CD14-positive monocyte (primary cell): ENCODE measurements around the gene CPT1A. TPM values are rescaled to one million over a fixed set of nuclear protein-coding genes. Genes with fewer than 3 reads are reported as not detected.

Experiments
- DNase-seq, 3 donors: peaks; one replicate each; pipeline ENCODE4 v3.0.0-alpha.2; 2011 to 2022
- H2AFZ ChIP-seq: 2 replicates; pipeline ENCODE4 v1.6.0; 2012; ENCODE audit warnings: mild to moderate bottlenecking, low read depth, low read length, inconsistent platforms; ENCODE audit not compliant: insufficient read depth, poor library complexity, severe bottlenecking
- H3K27ac ChIP-seq, 2 donors: 1 replicate in 1 of 2; 2 replicates in 1 of 2; pipeline ENCODE4 v1.5.1; 2012 to 2013; ENCODE audit warnings: low read length in 2 of 2, control low read depth in 1 of 2, inconsistent platforms in 1 of 2, low read depth in 1 of 2, mild to moderate bottlenecking in 1 of 2
- H3K27me3 ChIP-seq, 2 donors: one replicate each; pipeline versions ENCODE4 v1.6.0 to v1.6.1; 2011 to 2013; ENCODE audit warnings: low read length in 2 of 2; ENCODE audit not compliant: control insufficient read depth in 2 of 2, insufficient read depth in 2 of 2
- H3K36me3 ChIP-seq, 2 donors: replicated peaks in 1 of 2; 1 replicate in 1 of 2; 2 replicates in 1 of 2; pipeline versions ENCODE4 v1.5.1 to v1.6.1; 2012 to 2013; ENCODE audit warnings: low read length in 2 of 2, control low read depth in 1 of 2, inconsistent platforms in 1 of 2, mild to moderate bottlenecking in 1 of 2; ENCODE audit not compliant: insufficient read depth in 2 of 2, control insufficient read depth in 1 of 2
- H3K4me1 ChIP-seq, 2 donors: 1 replicate in 1 of 2; 2 replicates in 1 of 2; pipeline versions ENCODE4 v1.5.1 to v1.6.1; 2012 to 2013; ENCODE audit warnings: low read length in 2 of 2, control low read depth in 1 of 2, inconsistent platforms in 1 of 2, mild to moderate bottlenecking in 1 of 2, moderate library complexity in 1 of 2; ENCODE audit not compliant: insufficient read depth in 2 of 2, control insufficient read depth in 1 of 2
- H3K4me2 ChIP-seq: replicated peaks from 2 replicates; pipeline ENCODE3; 2012; ENCODE audit warnings: low read length, moderate library complexity, mild to moderate bottlenecking; ENCODE audit not compliant: poor library complexity, severe bottlenecking; ENCODE audit errors: extremely low read depth
- H3K4me3 ChIP-seq, 3 experiments: fragments of 200-600 bp in 1 of 3; sonication (generic) in 1 of 3; replicated peaks in 1 of 3; 1 replicate in 2 of 3; 2 replicates in 1 of 3; pipeline ENCODE4 v1.5.1; 2011 to 2013; ENCODE audit warnings: low read length in 3 of 3, mild to moderate bottlenecking in 3 of 3, control low read depth in 2 of 3, low read depth in 2 of 3, inconsistent platforms in 1 of 3, moderate library complexity in 1 of 3
- H3K79me2 ChIP-seq: 2 replicates; pipeline ENCODE4 v1.6.0; 2012; ENCODE audit warnings: mild to moderate bottlenecking, control low read depth, inconsistent platforms, low read length, moderate library complexity; ENCODE audit not compliant: insufficient read depth
- H3K9ac ChIP-seq: 2 replicates; pipeline ENCODE4 v1.6.0; 2017; ENCODE audit warnings: low read length, mild to moderate bottlenecking; ENCODE audit not compliant: insufficient read depth, poor library complexity, severe bottlenecking
- H3K9me3 ChIP-seq, 2 donors: replicated peaks in 1 of 2; 1 replicate in 1 of 2; 2 replicates in 1 of 2; pipeline versions ENCODE4 v1.5.1 to v1.6.1; 2012 to 2013; ENCODE audit warnings: low read length in 2 of 2, control low read depth in 1 of 2; ENCODE audit not compliant: control insufficient read depth in 1 of 2, insufficient read depth in 1 of 2
- H4K20me1 ChIP-seq: 2 replicates; pipeline ENCODE4 v1.6.0; 2012; ENCODE audit warnings: mild to moderate bottlenecking, low read length, control low read depth, moderate library complexity; ENCODE audit not compliant: insufficient read depth
- H3K27ac Mint-ChIP-seq, 7 donors: one replicate each; pipeline ENCODE4 v1.8.0; 2020; ENCODE audit warnings: mild to moderate bottlenecking in 7 of 7, mixed read lengths in 7 of 7, moderate library complexity in 6 of 7, inconsistent platforms in 2 of 7
- H3K27me3 Mint-ChIP-seq, 3 donors: one replicate each; pipeline ENCODE4 v1.8.0; 2021 to 2022; ENCODE audit warnings: low read depth in 3 of 3, mild to moderate bottlenecking in 3 of 3, mixed read lengths in 3 of 3, moderate library complexity in 3 of 3, inconsistent platforms in 1 of 3
- H3K36me3 Mint-ChIP-seq, 2 donors: one replicate each; pipeline ENCODE4 v1.8.0; 2020; ENCODE audit warnings: mixed read lengths in 2 of 2, inconsistent platforms in 1 of 2, mild to moderate bottlenecking in 1 of 2
- H3K4me1 Mint-ChIP-seq: one replicate; pipeline ENCODE4 v1.8.0; 2020; ENCODE audit warnings: mild to moderate bottlenecking, mixed read lengths
- H3K4me3 Mint-ChIP-seq, 2 donors: one replicate each; pipeline ENCODE4 v1.8.0; 2020; ENCODE audit warnings: mild to moderate bottlenecking in 2 of 2, mixed read lengths in 2 of 2, moderate library complexity in 1 of 2
- H3K9me3 Mint-ChIP-seq, 7 donors: one replicate each; pipeline ENCODE4 v1.8.0; 2020 to 2022; ENCODE audit warnings: mixed read lengths in 7 of 7, mild to moderate bottlenecking in 6 of 7, moderate library complexity in 6 of 7, inconsistent platforms in 2 of 7
- WGBS: methylation state at CpG from one replicate; pipeline ENCODE4 v1.1.5; 2013; ENCODE audit warnings: missing lambda C conversion rate; ENCODE audit not compliant: insufficient coverage; 5-methylcytosine and 5-hydroxymethylcytosine counted together
- intact Hi-C, 2 donors: fragments of 100-400 bp; cut with micrococcal nuclease; formaldehyde crosslinking; loops; one replicate each; pipeline versions ENCODE4 v1.15.0 to v1.15.1; 2023
- polyA plus RNA-seq, 3 donors: library from polyadenylated mRNA; depleted of rRNA in 1 of 3; unstranded in 2 of 3; stranded (reverse) in 1 of 3; fragments of 300-500 nt in 2 of 3; fragments of >200 nt in 1 of 3; fragmentation: Illumina TruSeq in 2 of 3; gene quantifications; 1 replicate in 2 of 3; 2 replicates in 1 of 3; pipeline ENCODE4 v1.2.3, GENCODE V29; 2012 to 2021
- TF ChIP-seq, protein P1 (sequence below): fragments of 200-600 bp; IDR thresholded peaks from one replicate; pipeline ENCODE4 v1.8.0; 2022; ENCODE audit warnings: antibody characterized with exemption, mild to moderate bottlenecking

The CPT1A gene
- polyA plus RNA-seq, 3 donors, result 5.6 to 42.5 (median 7.0) TPM

DNA sequence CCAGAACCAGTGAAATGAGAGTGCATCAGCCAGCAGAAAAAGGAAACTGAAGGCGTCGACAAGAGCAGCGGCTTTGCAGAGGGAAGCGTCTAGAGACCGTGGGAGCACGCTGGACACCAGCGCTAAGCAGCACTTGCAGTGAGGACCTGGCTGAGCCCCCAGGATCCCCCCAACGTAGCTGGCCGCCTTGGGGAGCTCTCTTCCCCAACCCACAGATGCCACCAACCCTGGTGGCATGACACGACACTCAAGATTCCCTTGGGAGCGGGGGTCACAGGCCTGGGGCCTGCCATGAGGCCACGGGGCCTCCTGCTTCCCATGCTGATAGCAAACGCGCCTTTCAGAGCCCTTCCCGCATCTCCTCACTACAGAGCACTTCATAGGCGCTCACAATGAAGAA, 77.0 kb downstream of the CPT1A start:
- peaks cover 4% of the 10 kb centered on the region for H3K79me2 ChIP-seq

DNA sequence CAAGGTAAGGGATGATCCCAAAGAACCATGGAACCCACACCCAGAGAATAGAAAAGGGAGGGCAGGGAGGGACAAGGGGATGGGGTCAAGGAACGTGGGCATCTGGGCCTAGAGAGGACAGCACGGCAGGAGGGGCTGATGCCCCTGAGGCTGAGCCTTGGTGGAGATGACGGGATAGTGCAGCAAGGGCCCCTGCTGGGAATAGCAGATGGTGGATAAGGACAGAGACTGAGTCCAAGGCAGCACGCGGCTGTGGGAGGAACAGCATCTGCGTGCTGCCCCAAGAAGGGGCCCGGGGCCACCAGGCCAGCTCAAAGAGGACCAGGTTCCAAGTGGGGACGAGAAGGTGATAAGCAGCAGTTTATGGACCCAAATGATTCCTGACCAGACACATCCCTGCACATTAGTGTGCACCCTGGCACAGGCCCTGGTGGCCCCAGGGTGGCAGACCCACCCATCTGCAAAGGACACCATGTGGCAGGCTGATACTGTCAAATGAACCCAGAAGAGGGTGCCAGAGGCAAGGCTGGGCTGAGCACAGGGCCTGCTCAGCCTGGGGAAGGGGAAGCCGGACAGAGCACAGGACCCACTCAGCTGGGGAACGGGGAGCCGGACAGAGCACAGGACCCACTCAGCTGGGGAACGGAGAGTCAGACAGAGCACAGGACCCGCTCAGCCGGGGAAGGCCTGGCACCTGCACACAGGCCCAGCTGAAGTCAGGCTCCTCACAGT, 77.6 kb downstream of the CPT1A start:
- Histone ChIP-seq H3K36me3 (peaks cover 79 to 92% of the 10 kb centered on the region in 2 donors), H3K27me3 (no peaks in the 10 kb centered on the region), H3K9me3 (no peaks in the 10 kb centered on the region), H3K79me2 (peaks cover 4% of the 10 kb centered on the region), H3K4me2 (no peak overlapping the region), H3K9ac (no peak overlapping the region), H2AFZ (no peak overlapping the region), H3K4me3 (no peak overlapping the region), H3K27ac (no peak overlapping the region), H4K20me1 (peaks cover 13% of the 10 kb centered on the region), H3K4me1 (peaks cover 0 to 2% of the 10 kb centered on the region in 2 donors)
- H3K4me3 Mint-ChIP-seq, result no peak overlapping the region
- H3K27ac Mint-ChIP-seq, result peak overlapping the region in 3 of 7 donors; percentile 21 to 59 (median 46)
- no peaks in the 10 kb centered on the region for H3K27me3 Mint-ChIP-seq
- TF ChIP-seq, protein P1, sequence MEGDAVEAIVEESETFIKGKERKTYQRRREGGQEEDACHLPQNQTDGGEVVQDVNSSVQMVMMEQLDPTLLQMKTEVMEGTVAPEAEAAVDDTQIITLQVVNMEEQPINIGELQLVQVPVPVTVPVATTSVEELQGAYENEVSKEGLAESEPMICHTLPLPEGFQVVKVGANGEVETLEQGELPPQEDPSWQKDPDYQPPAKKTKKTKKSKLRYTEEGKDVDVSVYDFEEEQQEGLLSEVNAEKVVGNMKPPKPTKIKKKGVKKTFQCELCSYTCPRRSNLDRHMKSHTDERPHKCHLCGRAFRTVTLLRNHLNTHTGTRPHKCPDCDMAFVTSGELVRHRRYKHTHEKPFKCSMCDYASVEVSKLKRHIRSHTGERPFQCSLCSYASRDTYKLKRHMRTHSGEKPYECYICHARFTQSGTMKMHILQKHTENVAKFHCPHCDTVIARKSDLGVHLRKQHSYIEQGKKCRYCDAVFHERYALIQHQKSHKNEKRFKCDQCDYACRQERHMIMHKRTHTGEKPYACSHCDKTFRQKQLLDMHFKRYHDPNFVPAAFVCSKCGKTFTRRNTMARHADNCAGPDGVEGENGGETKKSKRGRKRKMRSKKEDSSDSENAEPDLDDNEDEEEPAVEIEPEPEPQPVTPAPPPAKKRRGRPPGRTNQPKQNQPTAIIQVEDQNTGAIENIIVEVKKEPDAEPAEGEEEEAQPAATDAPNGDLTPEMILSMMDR, result no peak
- H3K9me3 Mint-ChIP-seq, result no peaks in the 10 kb centered on the region
- H3K36me3 Mint-ChIP-seq, result peaks cover 77 to 95% of the 10 kb centered on the region in 2 donors
- no peak for DNase-seq
- H3K4me1 Mint-ChIP-seq, result peaks cover 3% of the 10 kb centered on the region
- intact Hi-C loops, result no loop called here
- 96% methylated on average over 14 of the region's 14 CpGs for WGBS

More for the DNA sequence above, 77.0 kb downstream of the CPT1A start:
- H3K4me3 ChIP-seq, result no peak overlapping the region
- H3K9ac ChIP-seq, result no peak overlapping the region
- H4K20me1 ChIP-seq, result peaks cover 13% of the 10 kb centered on the region
- H3K4me2 ChIP-seq, result no peak overlapping the region
- no peaks in the 10 kb centered on the region for H3K9me3 Mint-ChIP-seq
- no peaks in the 10 kb centered on the region for H3K27me3 Mint-ChIP-seq
- no peak overlapping the region for H2AFZ ChIP-seq
- no peak overlapping the region for H3K4me3 Mint-ChIP-seq
- peaks cover 0 to 2% of the 10 kb centered on the region in 2 donors for H3K4me1 ChIP-seq
- H3K36me3 ChIP-seq, result peaks cover 80 to 92% of the 10 kb centered on the region in 2 donors
- TF ChIP-seq, protein P1, result no peak
- DNase-seq, result no peak
- H3K27ac Mint-ChIP-seq, result peak overlapping the region in 1 of 7 donors; percentile 45
- 83% methylated on average over 9 of the region's 16 CpGs for WGBS
- H3K36me3 Mint-ChIP-seq, result peaks cover 75 to 94% of the 10 kb centered on the region in 2 donors
- intact Hi-C loops, result no loop called here
- H3K27ac ChIP-seq, result no peak overlapping the region
- H3K4me1 Mint-ChIP-seq, result peaks cover 3% of the 10 kb centered on the region
- no peaks in the 10 kb centered on the region for H3K9me3 ChIP-seq
- H3K27me3 ChIP-seq, result no peaks in the 10 kb centered on the region
